GM12878 (cell line): Measurements from ENCODE around the gene ZNF350. TPM values are rescaled to one million over a fixed set of nuclear protein-coding genes. Genes with fewer than 3 reads are reported as not detected.

Source experiments
- ATAC-seq: fragments of 200-7000 bp; cut with Tn5 transposase; 3 replicates; pipeline ENCODE4 v1.9.1; 2020; ENCODE audit warnings: mild to moderate bottlenecking, moderate library complexity
- BruUV-seq: library from RNA; stranded (reverse); fragments of 400-500 nt; replicated peaks from 2 replicates; lab custom pipeline; 2021; lab: Mats Ljungman, UMichigan
- CTCF ChIA-PET: fragments of 300-600 bp; sonication (Branson Sonifier 250); formaldehyde crosslinking; extraction: SDS; loops from one replicate; lab custom pipeline; 2021; ENCODE audit warnings: inconsistent platforms; lab: Yijun Ruan, JAX
- POLR2A ChIA-PET: fragments of 350-600 bp; formaldehyde crosslinking; extraction: SDS; loops from one replicate; lab custom pipeline; 2021; ENCODE audit warnings: inconsistent platforms; lab: Charles Lee
- RAD21 ChIA-PET: fragments of 300-600 bp; sonication (Branson Sonifier 250); formaldehyde crosslinking; loops from one replicate; lab custom pipeline; 2023; ENCODE audit warnings: antibody characterized with exemption; ENCODE audit not compliant: unreplicated experiment; lab: Charles Lee
- SMC1A ChIA-PET: fragments of 300-600 bp; sonication (Branson Sonifier 250); formaldehyde crosslinking; loops from one replicate; lab custom pipeline; 2023; ENCODE audit not compliant: unreplicated experiment, uncharacterized antibody; lab: Charles Lee
- DNase-seq: peaks from one replicate; pipeline ENCODE4 v3.0.0-alpha.2; 2011; ENCODE audit warnings: low read depth, low spot score
- FAIRE-seq: peaks from 3 replicates; lab custom pipeline; 2011; peaks lifted over from hg19 to GRCh38; lab: Jason Lieb, UNC
- H2AFZ ChIP-seq: 2 replicates; pipeline ENCODE4 v1.6.0; 2011; ENCODE audit warnings: low read depth, low read length, control low read depth; ENCODE audit not compliant: control insufficient read depth
- H3K27ac ChIP-seq: 2 replicates; pipeline ENCODE4 v1.5.1; 2011; ENCODE audit warnings: control low read depth; ENCODE audit not compliant: control insufficient read depth, insufficient read depth
- H3K27me3 ChIP-seq, 2 experiments: replicated peaks in 1 of 2; 2 replicates each; pipeline versions ENCODE4 v1.6.0 to v1.6.1; 2011; ENCODE audit warnings: low read length in 1 of 2; ENCODE audit not compliant: control insufficient read depth in 2 of 2, insufficient read depth in 2 of 2
- H3K36me3 ChIP-seq, 2 experiments: 2 replicates each; pipeline ENCODE4 v1.5.1; 2011; ENCODE audit warnings: low read length in 1 of 2; ENCODE audit not compliant: control insufficient read depth in 2 of 2, insufficient read depth in 2 of 2
- H3K4me1 ChIP-seq: 2 replicates; pipeline ENCODE4 v1.6.1; 2011; ENCODE audit warnings: mild to moderate bottlenecking, low read length, moderate library complexity, mixed read lengths; ENCODE audit not compliant: control insufficient read depth, insufficient read depth
- H3K4me2 ChIP-seq: 2 replicates; pipeline ENCODE4 v1.6.0; 2011; ENCODE audit warnings: control low read depth; ENCODE audit not compliant: control insufficient read depth, insufficient read depth
- H3K4me3 ChIP-seq: fragments of 200-600 bp; sonication (generic); 2 replicates; pipeline ENCODE4 v1.5.1; 2016
- H3K79me2 ChIP-seq: 2 replicates; pipeline ENCODE4 v1.6.0; 2011; ENCODE audit warnings: low read length; ENCODE audit not compliant: control insufficient read depth, insufficient read depth
- H3K9ac ChIP-seq: 2 replicates; pipeline ENCODE4 v1.8.0; 2011; ENCODE audit warnings: low read length, control low read depth, mixed read lengths; ENCODE audit not compliant: control insufficient read depth, insufficient read depth
- H3K9me3 ChIP-seq: replicated peaks from 3 replicates; pipeline ENCODE4 v1.5.1; 2011; ENCODE audit warnings: mild to moderate bottlenecking, low read length; ENCODE audit not compliant: control insufficient read depth, insufficient read depth
- H4K20me1 ChIP-seq: 2 replicates; pipeline ENCODE4 v1.6.0; 2011; ENCODE audit not compliant: control insufficient read depth, insufficient read depth
- CBX3 ChIP-seq: fragments of 200-600 bp; sonication (generic); IDR thresholded peaks from 2 replicates; pipeline ENCODE4 v1.6.1; 2016; ENCODE audit warnings: low read depth, borderline replicate concordance
- CBX5 ChIP-seq: sonication (generic); IDR thresholded peaks from 2 replicates; pipeline ENCODE4 v1.6.1; 2016; ENCODE audit warnings: low read depth, moderate library complexity, mild to moderate bottlenecking, inconsistent platforms
- KLF5 ChIP-seq: fragments of 450-650 bp; IDR thresholded peaks from 2 replicates; pipeline ENCODE4 v1.6.1; 2014; ENCODE audit warnings: mild to moderate bottlenecking; ENCODE audit not compliant: partially characterized antibody
- MEF2B ChIP-seq: fragments of 450-650 bp; IDR thresholded peaks from 2 replicates; pipeline ENCODE4 v1.6.1; 2018; ENCODE audit warnings: mild to moderate bottlenecking, moderate library complexity; ENCODE audit not compliant: partially characterized antibody, poor library complexity, severe bottlenecking
- SPI1 ChIP-seq: IDR thresholded peaks from 2 replicates; pipeline ENCODE4 v1.6.1; 2011; ENCODE audit warnings: low read depth, mild to moderate bottlenecking, low read length, moderate library complexity, borderline replicate concordance; ENCODE audit not compliant: insufficient read depth
- ZBTB4 ChIP-seq: fragments of 450-650 bp; formaldehyde crosslinking; IDR thresholded peaks from 2 replicates; pipeline ENCODE4 v1.4.0; 2022; ENCODE audit warnings: mild to moderate bottlenecking, moderate library complexity
- ZNF274 ChIP-seq: IDR thresholded peaks from one replicate; pipeline ENCODE4 v1.8.0; 2011; ENCODE audit not compliant: insufficient read length, insufficient read depth
- WGBS: methylation state at CpG from one replicate; pipeline ENCODE4 v1.1.6; 2016; ENCODE audit warnings: low lambda C conversion rate; ENCODE audit not compliant: insufficient replicate concordance, insufficient coverage; ENCODE audit errors: missing lambda C conversion rate; 5-methylcytosine and 5-hydroxymethylcytosine counted together
- in situ Hi-C: fragments of 300-500 bp; cut with MboI; formaldehyde crosslinking; loops from 9 replicates; pipeline ENCODE4 v1.14.3; 2018; ENCODE audit warnings: mixed read lengths
- intact Hi-C: fragments of 100-400 bp; cut with micrococcal nuclease; formaldehyde crosslinking; loops from one replicate; pipeline ENCODE4 v1.14.2; 2022; ENCODE audit not compliant: unreplicated experiment
- polyA plus RNA-seq, 11 experiments: library from polyadenylated mRNA; depleted of rRNA in 4 of 11; unstranded in 6 of 11; stranded (reverse) in 5 of 11; fragments of >200 nt; fragmentation: Nextera tagmentation in 4 of 11; fragmentation: Illumina TruSeq in 1 of 11; extraction: Ambion mirVana in 4 of 11; extraction: Trizol in 1 of 11; gene quantifications; 1 replicate in 1 of 11; 2 replicates in 10 of 11; pipeline versions ENCODE4 v1.2.1 to v1.2.3, GENCODE V29; 2011 to 2016; ENCODE audit warnings: inconsistent platforms in 2 of 11, missing spikeins in 2 of 11, low read depth in 1 of 11
- total RNA-seq, 4 experiments: library from RNA; depleted of rRNA in 3 of 4; stranded (reverse); fragments of >200 nt in 3 of 4; fragmentation: Illumina TruSeq in 1 of 4; extraction: Trizol in 1 of 4; gene quantifications; 2 replicates each; pipeline versions ENCODE4 v1.2.1 to v1.2.3, GENCODE V29; 2013 to 2021

The ZNF350 gene
- total and polyA plus RNA-seq, 10 of the 15 experiments (the other 5 are each of a cell fraction or from before 2014, with no cell fraction given), result 6.4 to 11.8 (median 10.0) TPM

- Histone ChIP-seq H3K4me3 (no peak overlapping the region), H3K79me2 (no peaks in the 10 kb centered on the region), H3K27me3 (no peaks in the 10 kb centered on the region), H3K9ac (no peak overlapping the region), H3K4me2 (no peak overlapping the region), H4K20me1 (no peaks in the 10 kb centered on the region), H3K27ac (no peak overlapping the region), H2AFZ (no peak overlapping the region), H3K9me3 (peaks cover 24% of the 10 kb centered on the region), H3K4me1 (no peaks in the 10 kb centered on the region), H3K36me3 (no peaks in the 10 kb centered on the region)
- in situ Hi-C loops (no loop called here), intact Hi-C loops (no loop called here)
- SMC1A ChIA-PET, result no interaction called here
- TF ChIP-seq MEF2B (no peak), CBX3 (no peak), SPI1 (peak; percentile 65; the same call in 1 of the 2 replicates)
- RAD21 ChIA-PET, result no interaction called here
- no peak for ATAC-seq
- 89% methylated on average over 1 of the region's 1 CpG for WGBS
- POLR2A ChIA-PET, result no interaction called here
- DNase-seq, result no peak
- CTCF ChIA-PET, result no interaction called here
- BruUV-seq, result no TSS peak
- no peak for FAIRE-seq
Measured at GRCh38 chr19:51916167-51916566, 70.5 kb downstream of the ZNF350 start.

- intact Hi-C loops (no loop called here), in situ Hi-C loops (no loop called here)
- POLR2A ChIA-PET, result no interaction called here
- Histone ChIP-seq H3K4me2 (no peak overlapping the region), H4K20me1 (no peaks in the 10 kb centered on the region), H3K36me3 (no peaks in the 10 kb centered on the region), H3K27me3 (no peaks in the 10 kb centered on the region), H2AFZ (no peak overlapping the region), H3K27ac (no peak overlapping the region), H3K9me3 (peaks cover 23% of the 10 kb centered on the region), H3K4me3 (no peak overlapping the region), H3K4me1 (no peaks in the 10 kb centered on the region), H3K9ac (no peak overlapping the region), H3K79me2 (no peaks in the 10 kb centered on the region)
- CTCF ChIA-PET, result interaction anchor here (0.5 kb wide), 1 partner anchor 325 kb away, joined by 4 read pairs; no protein-coding TSS in a partner anchor
- DNase-seq (no peak), FAIRE-seq (no peak), ATAC-seq (no peak)
- WGBS, result 47% methylated on average over 5 of the region's 5 CpGs
- SMC1A ChIA-PET, result no interaction called here
- no TSS peak for BruUV-seq
- TF ChIP-seq KLF5 (peak; percentile 26), ZNF274 (peak; percentile 87), ZBTB4 (CRISPR knock-in tag) (no peak), CBX5 (0 out of 2 replicates have a peak, but pooled peaks have one; percentile 49)
- RAD21 ChIA-PET, result no interaction called here
Measured at GRCh38 chr19:51915324-51915867, 71.2 kb downstream of the ZNF350 start.
